ENCODE measurements around the gene DHTKD1.
"Not testable (repeated sequence)": the region's sequence is repeated elsewhere in the genome, so short reads cannot be mapped to it uniquely, and the experiment has no call there.

DHTKD1 gene

DNA sequence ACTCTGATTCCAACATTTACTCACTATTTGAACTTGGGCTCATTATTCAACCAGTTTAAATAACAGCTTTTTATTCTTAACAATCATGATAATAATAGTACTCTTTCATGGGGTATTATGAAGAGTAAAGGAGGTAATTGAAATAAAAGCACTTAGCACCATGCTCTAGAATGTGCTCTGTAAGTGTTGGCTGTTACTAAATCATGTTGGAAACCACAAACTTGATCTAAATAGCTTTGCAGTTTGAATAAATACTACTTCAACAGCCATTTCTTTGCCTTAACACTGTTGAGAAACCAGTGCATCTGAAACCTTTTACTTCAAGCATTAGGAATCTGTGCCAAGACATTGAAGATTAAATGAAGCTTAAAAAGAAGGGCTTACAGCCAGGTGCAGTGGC, 18.2 kb upstream of the DHTKD1 start:
- no peak overlapping the region for H3K4me3 ChIP-seq (ENCODE audit: low read length)
- no peak for TF ChIP-seq ZNF274 (IDR thresholded peaks at IDR 0.05; ENCODE audit: low read depth, low read length)

- no peak for TF ChIP-seq ZNF274 (IDR thresholded peaks at IDR 0.05; ENCODE audit: low read depth, low read length)
- no peak overlapping the region for H3K4me3 ChIP-seq (ENCODE audit: low read length)
These were observed 17.5 kb upstream of the DHTKD1 start for GRCh38 chr10:12051241-12051640.

DNA sequence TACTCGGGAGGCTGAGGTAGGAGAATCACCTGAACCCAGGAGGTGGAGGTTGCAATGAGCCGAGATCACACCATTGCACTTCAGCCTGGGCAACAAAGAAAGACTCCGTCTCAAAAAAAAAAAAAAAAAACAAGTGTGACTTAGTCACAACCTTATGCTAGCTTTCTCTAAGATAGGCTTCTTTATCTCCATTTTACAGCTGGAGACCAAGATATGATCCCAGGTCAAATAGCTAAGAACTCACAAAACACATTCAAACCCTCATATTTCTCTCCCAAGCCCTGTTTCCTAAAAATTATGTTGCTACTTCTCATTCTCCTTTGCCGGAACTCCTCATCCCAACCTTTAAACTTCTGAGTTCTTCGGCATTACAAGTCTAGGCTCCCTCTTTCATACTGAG, 13.0 kb upstream of the DHTKD1 start:
- H3K4me3 ChIP-seq (ENCODE audit: low read length), result no peak overlapping the region
- no peak for TF ChIP-seq ZNF274 (IDR thresholded peaks at IDR 0.05; ENCODE audit: low read depth, low read length)

DNA sequence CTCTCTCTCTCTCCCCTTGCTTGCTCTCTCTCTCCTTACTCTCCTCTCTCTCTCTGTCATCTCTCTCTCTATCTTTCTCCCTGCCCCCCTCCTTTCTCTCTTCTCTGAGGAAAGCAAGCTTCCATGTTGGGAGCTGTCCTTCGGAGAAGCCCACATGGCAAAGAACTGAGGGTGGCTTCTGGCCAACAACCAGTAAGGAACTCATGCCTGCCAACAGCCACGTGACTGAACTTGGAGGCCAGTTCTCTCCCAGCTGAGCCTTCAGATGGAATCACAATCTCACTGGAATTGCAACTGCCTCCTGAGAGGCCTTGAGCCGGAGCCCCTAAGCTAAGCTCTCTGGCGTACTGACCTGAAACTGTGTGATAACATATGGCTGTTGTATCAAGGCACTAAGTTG, 12.0 kb upstream of the DHTKD1 start:
- no peak for TF ChIP-seq ZNF274 (IDR thresholded peaks at IDR 0.05; ENCODE audit: low read depth, low read length)
- no peak overlapping the region for H3K4me3 ChIP-seq (ENCODE audit: low read length)

DNA sequence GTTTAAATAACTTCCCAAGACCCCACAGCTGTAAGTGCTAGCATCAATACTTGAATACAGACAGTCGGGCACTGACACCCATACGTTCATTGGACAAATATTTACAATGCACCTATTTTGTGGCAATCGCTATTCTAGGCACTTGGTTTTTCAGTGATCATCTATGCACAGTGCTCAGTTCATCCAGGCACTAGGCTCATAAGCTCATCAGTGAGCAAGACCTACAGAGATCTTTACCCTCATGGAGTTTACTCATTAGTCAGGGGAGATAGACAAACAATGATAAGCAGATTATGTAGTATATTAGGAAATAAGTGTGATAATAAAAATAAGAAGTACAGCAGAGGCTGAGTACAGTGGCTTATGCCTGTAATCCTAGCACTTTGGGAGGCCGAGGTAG, 7.6 kb upstream of the DHTKD1 start:
- H3K4me3 ChIP-seq (ENCODE audit: low read length), result no peak overlapping the region
- no peak for TF ChIP-seq ZNF274 (IDR thresholded peaks at IDR 0.05; ENCODE audit: low read depth, low read length)

- no peak for TF ChIP-seq ZNF274 (IDR thresholded peaks at IDR 0.05; ENCODE audit: low read depth, low read length)
- no peak overlapping the region for H3K4me3 ChIP-seq (ENCODE audit: low read length)
These were observed 5.8 kb upstream of the DHTKD1 start for GRCh38 chr10:12062754-12063482.

DNA sequence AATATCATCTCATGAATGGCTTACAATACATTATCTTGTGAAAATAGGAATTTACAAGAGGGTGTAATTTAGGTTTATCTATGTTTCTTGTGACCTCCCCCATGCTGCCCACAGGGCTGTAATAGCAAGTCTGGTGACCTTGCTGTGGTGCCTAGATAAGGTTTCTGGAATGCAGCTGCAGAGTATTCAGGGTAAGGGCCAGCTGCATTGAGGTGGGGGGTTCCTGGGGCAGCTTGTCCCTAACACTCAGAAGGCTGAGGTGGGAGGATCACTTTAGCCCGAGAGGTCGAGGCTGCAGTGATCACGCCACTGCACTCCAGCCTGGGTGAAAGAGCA, 5.3 kb upstream of the DHTKD1 start:
- H3K4me3 ChIP-seq (ENCODE audit: low read length), result no peak overlapping the region
- TF ChIP-seq ZNF274 (IDR thresholded peaks at IDR 0.05; ENCODE audit: low read depth, low read length), result no peak

DNA sequence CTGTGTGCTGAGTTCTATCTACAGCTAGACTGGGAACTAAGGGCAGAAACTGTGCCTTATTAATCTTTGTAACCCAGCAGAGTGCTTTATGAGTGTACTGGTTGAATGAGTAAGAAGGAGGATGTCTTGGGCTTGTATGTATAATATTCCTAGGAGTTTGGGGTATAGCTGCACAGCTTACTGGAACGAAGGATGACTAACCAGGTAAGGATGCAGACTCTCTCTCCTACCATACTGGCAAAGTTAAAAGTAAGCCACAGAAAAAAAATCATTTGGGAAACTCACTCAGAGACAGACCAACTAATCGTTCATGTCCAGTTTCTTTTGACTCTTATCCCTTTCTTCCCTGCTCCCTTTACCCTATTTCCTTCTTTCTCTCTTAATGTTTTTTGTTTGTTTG, 1.4 kb upstream of the DHTKD1 start:
- no peak overlapping the region for H3K4me3 ChIP-seq (ENCODE audit: low read length)
- no peak for TF ChIP-seq ZNF274 (IDR thresholded peaks at IDR 0.05; ENCODE audit: low read depth, low read length)

DNA sequence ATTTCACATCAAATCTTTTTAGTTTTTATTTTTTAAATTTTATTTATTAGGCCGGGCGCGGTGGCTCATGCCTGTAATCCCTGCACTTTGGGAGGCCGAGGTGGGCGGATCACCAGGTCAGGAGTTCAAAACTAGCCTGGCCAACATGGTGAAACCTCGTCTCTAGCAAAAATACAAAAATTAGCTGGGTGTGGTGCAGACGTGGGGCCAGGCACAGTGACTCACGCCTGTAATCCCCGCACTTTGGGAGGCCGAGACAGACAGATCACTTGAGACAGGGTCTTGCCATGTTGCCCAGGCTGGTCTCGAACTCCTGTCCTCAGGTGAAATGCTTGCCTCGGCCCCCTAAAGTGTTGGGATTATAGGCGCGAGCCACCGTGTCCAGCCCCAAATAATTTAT, 2.7 kb downstream of the DHTKD1 start:
- H3K4me3 ChIP-seq (ENCODE audit: low read length), result not testable (repeated sequence)

GRCh38 chr10:12073526-12073925, 4.8 kb downstream of the DHTKD1 start:
- no peak overlapping the region for H3K4me3 ChIP-seq (ENCODE audit: low read length)
- no peak for TF ChIP-seq ZNF274 (IDR thresholded peaks at IDR 0.05; ENCODE audit: low read depth, low read length)

- no peak for TF ChIP-seq ZNF274 (IDR thresholded peaks at IDR 0.05; ENCODE audit: low read depth, low read length)
- no peak overlapping the region for H3K4me3 ChIP-seq (ENCODE audit: low read length)
These were observed 8.9 kb downstream of the DHTKD1 start for GRCh38 chr10:12077580-12078180.

DNA sequence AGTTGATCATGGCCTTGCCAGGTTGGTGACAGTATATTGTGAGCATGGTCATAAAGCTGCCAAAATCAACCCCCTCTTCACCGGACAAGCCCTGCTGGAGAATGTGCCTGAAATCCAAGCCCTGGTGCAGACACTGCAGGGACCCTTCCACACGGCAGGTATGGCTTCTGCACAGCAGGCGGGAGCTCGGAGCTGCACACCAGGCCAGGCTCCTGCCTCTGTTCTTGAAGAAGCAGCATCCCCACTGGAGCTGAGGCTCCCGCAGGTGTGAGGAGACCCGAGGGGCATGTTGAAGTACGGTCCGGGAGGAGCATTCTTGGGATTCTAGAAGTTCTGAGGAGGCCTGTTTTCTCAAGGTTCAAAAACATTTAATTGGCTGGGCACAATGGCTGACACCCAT, 12.7 kb downstream of the DHTKD1 start:
- TF ChIP-seq ZNF274 (IDR thresholded peaks at IDR 0.05; ENCODE audit: low read depth, low read length), result no peak

DNA sequence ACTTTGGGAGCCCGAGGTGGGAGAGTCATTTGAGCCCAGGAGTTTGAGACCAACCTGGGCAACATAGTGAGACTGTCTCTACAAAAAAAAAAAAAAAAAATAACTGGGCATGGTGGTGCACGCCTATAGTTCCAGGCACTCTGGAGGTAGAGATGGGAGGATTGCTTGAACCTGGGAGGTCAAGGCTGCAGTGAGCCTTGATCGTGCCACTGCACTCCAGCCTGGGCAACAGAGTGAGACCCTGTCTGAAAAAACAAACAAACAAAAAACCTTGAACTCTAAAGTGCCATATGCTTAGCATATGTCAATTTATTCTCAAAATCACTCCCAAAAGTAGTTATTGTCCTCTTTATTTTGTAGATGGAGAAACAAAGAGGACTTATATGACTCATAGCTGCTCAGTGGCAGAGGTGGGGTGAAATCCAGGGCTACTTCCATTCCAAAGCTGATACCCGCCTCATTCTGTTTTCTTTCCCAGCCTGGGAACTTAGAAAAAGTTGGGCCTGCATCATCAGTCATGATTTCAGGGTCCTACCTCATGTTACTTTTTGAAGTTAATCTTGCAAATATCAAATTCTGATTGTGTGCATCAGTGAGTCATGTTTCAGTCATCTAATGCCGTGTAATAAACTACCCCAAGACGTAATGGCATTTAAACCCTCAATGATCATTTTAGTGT, 13.3 kb downstream of the DHTKD1 start:
- TF ChIP-seq ZNF274 (IDR thresholded peaks at IDR 0.05; ENCODE audit: low read depth, low read length), result no peak
- no peak overlapping the region for H3K4me3 ChIP-seq (ENCODE audit: low read length)

More for the DNA sequence above, 12.7 kb downstream of the DHTKD1 start:
- H3K4me3 ChIP-seq (ENCODE audit: low read length), result no peak overlapping the region

GRCh38 chr10:12088919-12089318, 20.2 kb downstream of the DHTKD1 start:
- no peak overlapping the region for H3K4me3 ChIP-seq (ENCODE audit: low read length)
- no peak for TF ChIP-seq ZNF274 (IDR thresholded peaks at IDR 0.05; ENCODE audit: low read depth, low read length)

DNA sequence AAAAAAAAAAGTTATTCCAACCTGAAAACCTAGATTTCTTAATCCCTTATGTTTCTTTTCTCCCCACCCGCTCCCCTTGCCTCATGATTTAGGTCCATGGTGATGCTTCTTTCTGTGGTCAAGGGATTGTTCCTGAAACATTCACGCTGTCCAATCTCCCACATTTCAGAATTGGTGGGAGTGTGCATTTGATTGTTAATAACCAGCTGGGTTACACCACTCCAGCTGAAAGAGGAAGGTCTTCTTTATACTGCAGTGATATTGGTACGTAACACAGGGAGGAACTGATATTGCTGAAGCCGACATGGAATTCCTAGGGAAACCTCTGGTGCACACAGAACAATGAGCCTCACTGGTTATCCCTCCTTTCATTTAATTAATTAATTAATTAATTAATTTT, 22.7 kb downstream of the DHTKD1 start:
- no peak overlapping the region for H3K4me3 ChIP-seq (ENCODE audit: low read length)

GRCh38 chr10:12097361-12097760, 28.6 kb downstream of the DHTKD1 start:
- not testable (repeated sequence) for H3K4me3 ChIP-seq (ENCODE audit: low read length)

More for the DNA sequence above, 22.7 kb downstream of the DHTKD1 start:
- no peak for TF ChIP-seq ZNF274 (IDR thresholded peaks at IDR 0.05; ENCODE audit: low read depth, low read length)
